Choroid plexus epithelial cell (primary cell): ENCODE results near the gene IQCH.
A peak's percentile ranks its signal among the peaks of the same experiment; 100 is the strongest.

Experiments used
- DNase-seq: peaks from one replicate; pipeline ENCODE4 v3.0.0-alpha.2; 2010; ENCODE audit warnings: low read depth
- H3K4me3 ChIP-seq: 2 replicates; pipeline ENCODE4 v1.5.1; 2011; ENCODE audit warnings: low read depth, mild to moderate bottlenecking, control low read depth, low read length, moderate library complexity
- TF ChIP-seq, protein P1 (sequence below): conservative IDR thresholded peaks from 2 replicates; pipeline ENCODE4 v1.5.1; 2011; ENCODE audit warnings: low read depth, mild to moderate bottlenecking, control low read depth, inconsistent platforms, low read length, moderate library complexity

The IQCH gene

DNA sequence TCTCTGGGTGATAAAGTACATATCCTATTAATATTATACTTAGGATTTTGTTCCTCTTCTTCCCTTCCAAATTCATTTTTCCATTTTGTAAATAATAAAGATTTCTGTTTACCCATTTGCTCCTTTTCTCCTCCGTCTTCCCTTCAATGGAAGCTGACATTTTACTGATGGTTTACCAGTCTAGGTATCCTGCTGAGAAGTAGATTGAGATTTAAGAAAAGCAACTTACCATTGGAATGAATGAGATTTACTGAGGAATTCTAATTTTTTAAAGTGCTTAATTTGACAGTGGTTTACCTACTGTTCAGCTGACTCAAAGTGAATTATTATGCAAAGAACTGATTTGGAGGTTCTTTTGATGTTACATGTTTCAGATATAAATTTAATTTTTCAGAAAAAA is 268.7 kb downstream of the IQCH start:
- H3K4me3 ChIP-seq: no peak overlapping the region
- TF ChIP-seq, protein P1, sequence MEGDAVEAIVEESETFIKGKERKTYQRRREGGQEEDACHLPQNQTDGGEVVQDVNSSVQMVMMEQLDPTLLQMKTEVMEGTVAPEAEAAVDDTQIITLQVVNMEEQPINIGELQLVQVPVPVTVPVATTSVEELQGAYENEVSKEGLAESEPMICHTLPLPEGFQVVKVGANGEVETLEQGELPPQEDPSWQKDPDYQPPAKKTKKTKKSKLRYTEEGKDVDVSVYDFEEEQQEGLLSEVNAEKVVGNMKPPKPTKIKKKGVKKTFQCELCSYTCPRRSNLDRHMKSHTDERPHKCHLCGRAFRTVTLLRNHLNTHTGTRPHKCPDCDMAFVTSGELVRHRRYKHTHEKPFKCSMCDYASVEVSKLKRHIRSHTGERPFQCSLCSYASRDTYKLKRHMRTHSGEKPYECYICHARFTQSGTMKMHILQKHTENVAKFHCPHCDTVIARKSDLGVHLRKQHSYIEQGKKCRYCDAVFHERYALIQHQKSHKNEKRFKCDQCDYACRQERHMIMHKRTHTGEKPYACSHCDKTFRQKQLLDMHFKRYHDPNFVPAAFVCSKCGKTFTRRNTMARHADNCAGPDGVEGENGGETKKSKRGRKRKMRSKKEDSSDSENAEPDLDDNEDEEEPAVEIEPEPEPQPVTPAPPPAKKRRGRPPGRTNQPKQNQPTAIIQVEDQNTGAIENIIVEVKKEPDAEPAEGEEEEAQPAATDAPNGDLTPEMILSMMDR: no peak
- DNase-seq: no peak

DNA sequence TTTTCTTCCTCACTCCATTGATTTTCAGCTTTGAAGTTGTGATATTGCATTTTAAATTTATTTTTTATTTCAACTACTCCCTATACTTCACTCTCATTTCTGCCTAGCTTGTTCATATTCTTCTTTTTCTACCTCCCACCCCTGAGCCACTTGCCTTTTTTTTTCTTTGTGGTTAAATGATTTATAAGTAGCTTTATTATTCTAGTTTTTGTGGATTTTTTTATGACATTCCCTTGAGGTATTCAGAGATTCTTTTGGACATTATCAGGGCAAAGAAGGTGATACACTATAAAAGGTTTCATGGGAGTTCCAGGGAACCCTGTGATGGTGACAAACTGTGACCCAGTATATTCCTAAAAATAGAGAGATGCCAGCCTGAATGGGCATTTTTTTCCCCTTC is 269.6 kb downstream of the IQCH start:
- no peak overlapping the region for H3K4me3 ChIP-seq
- no peak for DNase-seq
- TF ChIP-seq, protein P1: no peak

DNA sequence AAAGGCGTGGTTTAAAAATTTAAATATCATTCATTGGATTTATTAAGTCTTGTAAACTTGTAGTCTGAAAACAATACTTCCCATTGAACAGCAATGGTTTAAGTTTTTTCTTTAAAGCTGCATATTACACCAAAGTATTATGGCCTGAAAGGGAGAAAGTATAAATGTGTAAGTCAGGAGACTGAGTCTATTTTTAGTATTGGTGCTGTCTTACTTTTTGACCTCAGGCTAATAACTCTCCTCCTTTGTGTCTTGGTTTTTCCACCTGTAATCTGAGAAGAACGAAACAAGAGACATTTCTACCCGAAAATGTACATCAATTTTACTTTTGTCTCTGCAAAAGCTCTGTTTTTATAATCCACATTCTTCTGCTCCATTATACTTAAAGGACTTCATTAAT is 273.9 kb downstream of the IQCH start:
- H3K4me3 ChIP-seq: no peak overlapping the region
- no peak for DNase-seq
- TF ChIP-seq, protein P1: no peak

DNA sequence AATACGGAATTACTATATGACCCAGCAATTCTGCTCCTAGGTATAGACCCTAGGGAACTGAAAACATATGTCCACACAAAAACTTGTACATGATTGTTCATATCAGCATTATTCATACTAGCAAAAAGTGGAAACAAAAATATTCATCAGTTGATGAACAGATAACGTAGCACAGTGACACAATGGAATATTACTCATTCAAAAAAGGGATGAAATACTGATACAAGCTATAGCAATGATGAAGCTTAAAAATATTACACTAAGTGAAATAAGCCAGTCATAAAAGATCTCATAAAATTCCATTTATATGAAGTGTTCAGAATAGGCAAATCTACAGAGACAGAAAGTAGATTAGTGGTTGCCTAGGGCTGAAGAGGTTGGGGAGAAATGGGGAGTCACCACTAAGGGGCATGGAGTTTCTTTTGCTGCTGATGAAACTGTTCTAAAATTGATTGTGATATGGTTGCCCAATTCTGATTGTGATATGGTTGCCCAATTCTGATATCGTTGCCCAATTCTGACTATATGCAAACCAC is 276.9 kb downstream of the IQCH start:
- TF ChIP-seq, protein P1: no peak
- no peak overlapping the region for H3K4me3 ChIP-seq
- peak; percentile 18 for DNase-seq

DNA sequence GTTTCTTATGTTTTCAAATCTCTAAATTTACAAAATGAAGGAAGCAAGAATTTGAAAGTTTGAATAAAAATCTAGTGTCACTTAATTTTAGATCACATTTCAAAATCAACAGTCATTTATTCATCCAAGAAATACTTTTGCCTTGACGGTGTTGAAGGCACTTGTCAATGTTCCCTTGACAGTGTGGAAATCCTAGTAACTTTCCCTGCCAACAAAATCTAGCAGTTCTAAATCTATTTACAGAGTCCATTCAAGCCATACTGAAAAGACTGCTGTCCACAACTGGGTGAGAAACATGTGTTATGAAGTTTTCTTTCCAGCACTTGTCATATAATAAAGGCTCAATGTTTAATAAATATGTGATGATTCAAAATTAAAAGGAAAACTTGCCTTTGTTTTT is 279.3 kb downstream of the IQCH start:
- no peak for DNase-seq
- TF ChIP-seq, protein P1: no peak
- H3K4me3 ChIP-seq: no peak overlapping the region

DNA sequence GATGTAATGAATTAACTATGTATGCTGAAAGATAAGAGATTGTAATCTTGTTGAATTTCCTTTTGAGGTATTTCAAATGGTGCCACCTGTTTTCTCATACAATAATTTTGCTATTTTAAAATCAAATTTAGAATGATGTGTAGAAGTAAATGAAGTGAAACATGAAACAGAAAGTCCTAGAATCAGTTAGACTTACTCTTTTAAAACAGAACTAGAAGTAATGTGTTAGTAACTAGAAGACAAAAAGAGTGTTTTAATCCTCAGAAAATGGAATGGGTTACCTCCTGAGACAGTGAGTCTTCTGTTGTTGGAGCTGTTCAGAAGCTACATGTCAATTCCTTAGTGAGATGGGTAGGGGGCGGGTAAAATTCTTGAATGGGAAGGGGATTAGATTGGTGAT is 279.8 kb downstream of the IQCH start:
- no peak for DNase-seq
- no peak overlapping the region for H3K4me3 ChIP-seq

DNA sequence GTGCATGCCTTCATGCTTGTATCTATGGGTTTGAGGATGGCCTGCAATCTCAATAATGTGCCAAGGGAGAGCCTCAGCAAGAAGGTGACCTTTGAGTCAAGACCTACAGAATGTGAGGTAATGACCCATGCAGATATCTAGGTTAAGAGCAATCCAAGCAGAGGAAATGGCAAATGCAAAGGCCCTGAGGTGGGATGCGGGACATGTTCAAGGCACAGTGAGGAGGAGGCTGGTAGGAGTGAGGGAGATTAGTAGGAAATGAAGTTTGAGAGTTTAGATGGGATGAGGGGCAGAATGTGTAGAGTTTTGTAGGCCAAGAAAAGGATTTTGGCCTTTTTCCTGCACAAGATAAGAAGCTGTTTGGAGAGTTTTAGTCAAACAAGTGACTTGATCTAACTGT is 283.2 kb downstream of the IQCH start:
- TF ChIP-seq, protein P1: no peak
- H3K4me3 ChIP-seq: no peak overlapping the region
- no peak for DNase-seq

More for the DNA sequence above, 279.8 kb downstream of the IQCH start:
- TF ChIP-seq, protein P1: no peak
